ENCODE data around the gene GTF3C6.
A peak's percentile ranks its signal among the peaks of the same experiment; 100 is the strongest.
"Not testable (repeated sequence)": the region's sequence is repeated elsewhere in the genome, so short reads cannot be mapped to it uniquely, and the experiment has no call there.

GTF3C6 gene

GRCh38 chr6:110958329-110959192 is at the start of gene GTF3C6:
TSS of gene GTF3C6 (plus strand) at chr6:110958706. CDS start at chr6:110958770, 64 bp downstream.
- DNase-seq: peak; percentile 93

- DNase-seq: no peak
Observed at GRCh38 chr6:110930781-110931180, 27.7 kb upstream of the GTF3C6 start.

GRCh38 chr6:110933912-110934311 is 24.6 kb upstream of the GTF3C6 start:
- no peak for DNase-seq

- DNase-seq: no peak
Observed at GRCh38 chr6:110934381-110934898, 24.1 kb upstream of the GTF3C6 start.

GRCh38 chr6:110935171-110935570 is 23.3 kb upstream of the GTF3C6 start:
- no peak for DNase-seq

- DNase-seq: no peak
Observed at GRCh38 chr6:110938171-110938570, 20.3 kb upstream of the GTF3C6 start.

- no peak for DNase-seq
Observed at GRCh38 chr6:110939429-110940200, 18.9 kb upstream of the GTF3C6 start.

GRCh38 chr6:110944681-110945151 is 13.8 kb upstream of the GTF3C6 start:
- DNase-seq: peak; percentile 4

GRCh38 chr6:110946498-110946897 is 12.0 kb upstream of the GTF3C6 start:
- DNase-seq: no peak

- peak; percentile 16 for DNase-seq
Observed at GRCh38 chr6:110949679-110950285, 8.7 kb upstream of the GTF3C6 start.

- no peak for DNase-seq
Observed at GRCh38 chr6:110950440-110950839, 8.1 kb upstream of the GTF3C6 start.

- no peak for DNase-seq
Observed at GRCh38 chr6:110951008-110951407, 7.5 kb upstream of the GTF3C6 start.

GRCh38 chr6:110951986-110952794 is 6.3 kb upstream of the GTF3C6 start:
- no peak for DNase-seq

GRCh38 chr6:110953633-110954303 is 4.7 kb upstream of the GTF3C6 start:
- no peak for DNase-seq

- DNase-seq: no peak
Observed at GRCh38 chr6:110960014-110960390, 1.5 kb downstream of the GTF3C6 start.

GRCh38 chr6:110962636-110963035 is 4.1 kb downstream of the GTF3C6 start:
- DNase-seq: not testable (repeated sequence)

GRCh38 chr6:110965629-110966229 is 7.2 kb downstream of the GTF3C6 start:
- DNase-seq: no peak

GRCh38 chr6:110968661-110969060 is 10.2 kb downstream of the GTF3C6 start:
- not testable (repeated sequence) for DNase-seq

GRCh38 chr6:110971468-110971867 is 13.0 kb downstream of the GTF3C6 start:
- no peak for DNase-seq

GRCh38 chr6:110976575-110976974 is 18.1 kb downstream of the GTF3C6 start:
- no peak for DNase-seq

- DNase-seq: no peak
Observed at GRCh38 chr6:110979565-110980101, 21.1 kb downstream of the GTF3C6 start.

Data from NCI-H69 (cell line).